Measurements from ENCODE around the gene WNT2.
"Not testable (repeated sequence)": the region's sequence is repeated elsewhere in the genome, so short reads cannot be mapped to it uniquely, and the experiment has no call there.

Gene WNT2

GRCh38 chr7:117251687-117252086, 71.2 kb downstream of the WNT2 start:
- no peak for DNase-seq

GRCh38 chr7:117250801-117251200, 72.1 kb downstream of the WNT2 start:
- DNase-seq, result no peak

- no peak for DNase-seq
Observed at GRCh38 chr7:117250245-117250644, 72.6 kb downstream of the WNT2 start.

GRCh38 chr7:117249696-117250095, 73.2 kb downstream of the WNT2 start:
- no peak for DNase-seq

GRCh38 chr7:117248829-117249228, 74.0 kb downstream of the WNT2 start:
- no peak for DNase-seq

- DNase-seq, result no peak
Observed at GRCh38 chr7:117247809-117248208, 75.0 kb downstream of the WNT2 start.

GRCh38 chr7:117245703-117246102, 77.2 kb downstream of the WNT2 start:
- DNase-seq, result not testable (repeated sequence)

- DNase-seq, result no peak
Observed at GRCh38 chr7:117243390-117243789, 79.5 kb downstream of the WNT2 start.

- no peak for DNase-seq
Observed at GRCh38 chr7:117241088-117241487, 81.8 kb downstream of the WNT2 start.

- no peak for DNase-seq
Observed at GRCh38 chr7:117238937-117239336, 83.9 kb downstream of the WNT2 start.

GRCh38 chr7:117238472-117238871, 84.4 kb downstream of the WNT2 start:
- no peak for DNase-seq

GRCh38 chr7:117237646-117238045, 85.2 kb downstream of the WNT2 start:
- no peak for DNase-seq

- DNase-seq, result no peak
Observed at GRCh38 chr7:117231047-117231359, 91.9 kb downstream of the WNT2 start.

- no peak for DNase-seq
Observed at GRCh38 chr7:117230276-117231046, 92.4 kb downstream of the WNT2 start.

- DNase-seq, result no peak
Observed at GRCh38 chr7:117229350-117229749, 93.5 kb downstream of the WNT2 start.

- DNase-seq, result no peak
Observed at GRCh38 chr7:117227091-117227490, 95.8 kb downstream of the WNT2 start.

GRCh38 chr7:117225536-117225935, 97.3 kb downstream of the WNT2 start:
- DNase-seq, result no peak
